Keratinocyte (primary cell): Measurements from ENCODE around the gene ZNF124. TPM values are rescaled to one million over a fixed set of nuclear protein-coding genes. Genes with fewer than 3 reads are reported as not detected.
"Not testable (repeated sequence)": the region's sequence is repeated elsewhere in the genome, so short reads cannot be mapped to it uniquely, and the experiment has no call there.

Experiments
- DNase-seq: peaks from one replicate; pipeline ENCODE4 v3.0.0-alpha.2; 2011; ENCODE audit warnings: low read depth, missing footprints, low spot score
- FAIRE-seq: peaks from 2 replicates; lab custom pipeline; 2011; peaks lifted over from hg19 to GRCh38; lab: Jason Lieb, UNC
- H2AFZ ChIP-seq: 2 replicates; pipeline ENCODE4 v1.6.0; 2012; ENCODE audit warnings: low read length, control low read depth, inconsistent platforms; ENCODE audit not compliant: control insufficient read depth
- H3K27ac ChIP-seq: 2 replicates; pipeline ENCODE4 v1.5.1; 2011; ENCODE audit warnings: low read length; ENCODE audit not compliant: control insufficient read depth, insufficient read depth
- H3K27me3 ChIP-seq: 3 replicates; pipeline ENCODE4 v1.6.0; 2011; ENCODE audit warnings: low read length; ENCODE audit not compliant: control insufficient read depth, insufficient read depth; ENCODE audit errors: extremely low read depth
- H3K36me3 ChIP-seq, 2 experiments: 2 replicates in 1 of 2; 3 replicates in 1 of 2; pipeline ENCODE4 v1.5.1; 2011; ENCODE audit warnings: low read length in 2 of 2, mild to moderate bottlenecking in 1 of 2; ENCODE audit not compliant: control insufficient read depth in 2 of 2, insufficient read depth in 2 of 2; ENCODE audit errors: extremely low read depth in 1 of 2
- H3K4me1 ChIP-seq: 3 replicates; pipeline ENCODE4 v1.5.1; 2011; ENCODE audit warnings: low read length; ENCODE audit not compliant: control insufficient read depth, insufficient read depth; ENCODE audit errors: extremely low read depth
- H3K4me2 ChIP-seq: 3 replicates; pipeline ENCODE4 v1.6.0; 2011; ENCODE audit warnings: low read depth, low read length; ENCODE audit not compliant: control insufficient read depth, insufficient read depth; ENCODE audit errors: extremely low read depth
- H3K4me3 ChIP-seq, 3 experiments: fragments of 200-600 bp in 1 of 3; sonication (generic) in 1 of 3; 2 replicates in 2 of 3; 3 replicates in 1 of 3; pipeline ENCODE4 v1.5.1; 2011 to 2016; ENCODE audit warnings: low read length in 3 of 3, mild to moderate bottlenecking in 3 of 3, control low read depth in 2 of 3, inconsistent platforms in 1 of 3, low read depth in 1 of 3, mixed read lengths in 1 of 3, mixed run types in 1 of 3, moderate library complexity in 1 of 3; ENCODE audit not compliant: control insufficient read depth in 2 of 3, insufficient read depth in 2 of 3; ENCODE audit errors: extremely low read depth in 1 of 3
- H3K79me2 ChIP-seq: 2 replicates; pipeline ENCODE4 v1.6.0; 2012; ENCODE audit warnings: low read length; ENCODE audit not compliant: control insufficient read depth, insufficient read depth
- H3K9ac ChIP-seq: 3 replicates; pipeline ENCODE4 v1.6.0; 2011; ENCODE audit warnings: low read length; ENCODE audit not compliant: control insufficient read depth, insufficient read depth; ENCODE audit errors: extremely low read depth
- H3K9me1 ChIP-seq: 3 replicates; pipeline ENCODE4 v1.6.0; 2011; ENCODE audit warnings: low read length; ENCODE audit not compliant: control insufficient read depth, insufficient read depth; ENCODE audit errors: extremely low read depth
- H3K9me3 ChIP-seq: 2 replicates; pipeline ENCODE4 v1.5.1; 2012; ENCODE audit warnings: low read depth, low read length; ENCODE audit not compliant: control insufficient read depth
- H4K20me1 ChIP-seq: 3 replicates; pipeline ENCODE4 v1.6.0; 2011; ENCODE audit warnings: low read length; ENCODE audit not compliant: control insufficient read depth, insufficient read depth; ENCODE audit errors: extremely low read depth
- EZH2 ChIP-seq: IDR thresholded peaks from one replicate; pipeline ENCODE4 v1.6.1; 2012; ENCODE audit warnings: inconsistent platforms, mild to moderate bottlenecking, low read length, moderate library complexity
- dilution Hi-C: fragments of 300-500 bp; cut with MboI; formaldehyde crosslinking; loops from one replicate; pipeline ENCODE4 v1.7.0; 2020; ENCODE audit warnings: low sequenced_read_pairs; ENCODE audit not compliant: extremely low pct_ligation_motif_present
- polyA plus RNA-seq, 5 experiments: library from polyadenylated mRNA; depleted of rRNA in 3 of 5; stranded (reverse) in 3 of 5; stranded (forward) in 1 of 5; unstranded in 1 of 5; fragments of >200 nt; gene quantifications; 1 replicate in 1 of 5; 2 replicates in 3 of 5; 3 replicates in 1 of 5; pipeline versions ENCODE4 v1.2.1 to v1.2.3, GENCODE V29; 2011 to 2012; ENCODE audit warnings: missing spikeins in 2 of 5, low read depth in 1 of 5, low replicate concordance in 1 of 5
- TF ChIP-seq, protein P1 (sequence below), 3 experiments: IDR thresholded peaks in 1 of 3; conservative IDR thresholded peaks in 1 of 3; optimal IDR thresholded peaks in 1 of 3; 2 replicates in 2 of 3; 3 replicates in 1 of 3; pipeline versions ENCODE3 to v1.5.1; 2011; ENCODE audit warnings: low read length in 3 of 3, mild to moderate bottlenecking in 3 of 3, moderate library complexity in 2 of 3, control low read depth in 1 of 3, inconsistent platforms in 1 of 3; ENCODE audit not compliant: insufficient read depth in 2 of 3; ENCODE audit errors: extremely low read depth in 1 of 3

The ZNF124 gene
- polyA plus RNA-seq, 1 donor (not counting 4 experiments of a cell fraction or from before 2014, with no cell fraction given) = 4.1 TPM

- TF ChIP-seq EZH2 = no peak
- TF ChIP-seq, protein P1, sequence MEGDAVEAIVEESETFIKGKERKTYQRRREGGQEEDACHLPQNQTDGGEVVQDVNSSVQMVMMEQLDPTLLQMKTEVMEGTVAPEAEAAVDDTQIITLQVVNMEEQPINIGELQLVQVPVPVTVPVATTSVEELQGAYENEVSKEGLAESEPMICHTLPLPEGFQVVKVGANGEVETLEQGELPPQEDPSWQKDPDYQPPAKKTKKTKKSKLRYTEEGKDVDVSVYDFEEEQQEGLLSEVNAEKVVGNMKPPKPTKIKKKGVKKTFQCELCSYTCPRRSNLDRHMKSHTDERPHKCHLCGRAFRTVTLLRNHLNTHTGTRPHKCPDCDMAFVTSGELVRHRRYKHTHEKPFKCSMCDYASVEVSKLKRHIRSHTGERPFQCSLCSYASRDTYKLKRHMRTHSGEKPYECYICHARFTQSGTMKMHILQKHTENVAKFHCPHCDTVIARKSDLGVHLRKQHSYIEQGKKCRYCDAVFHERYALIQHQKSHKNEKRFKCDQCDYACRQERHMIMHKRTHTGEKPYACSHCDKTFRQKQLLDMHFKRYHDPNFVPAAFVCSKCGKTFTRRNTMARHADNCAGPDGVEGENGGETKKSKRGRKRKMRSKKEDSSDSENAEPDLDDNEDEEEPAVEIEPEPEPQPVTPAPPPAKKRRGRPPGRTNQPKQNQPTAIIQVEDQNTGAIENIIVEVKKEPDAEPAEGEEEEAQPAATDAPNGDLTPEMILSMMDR (optimal IDR thresholded peaks at IDR 0.05 in 1 of 3, IDR thresholded peaks at IDR 0.05 in 1 of 3, conservative IDR thresholded peaks at IDR 0.05 in 1 of 3; ENCODE audit: extremely low read depth in 1 of 3, insufficient read depth in 2 of 3, low read length in 3 of 3) = peak in 1 of 3 experiments; percentile 22
- Histone ChIP-seq H4K20me1 (no peaks in the 10 kb centered on the region), H2AFZ (no peak overlapping the region), H3K4me1 (no peaks in the 10 kb centered on the region), H3K79me2 (no peaks in the 10 kb centered on the region), H3K9me1 (no peaks in the 10 kb centered on the region), H3K9ac (no peak overlapping the region), H3K27me3 (no peaks in the 10 kb centered on the region), H3K4me3 (no peak overlapping the region), H3K4me2 (no peak overlapping the region), H3K9me3 (peaks cover 7% of the 10 kb centered on the region), H3K27ac (no peak overlapping the region), H3K36me3 (peaks cover 0 to 1% of the 10 kb centered on the region in 2 experiments)
- FAIRE-seq (no peak), DNase-seq (no peak)
- dilution Hi-C loops = no loop called here
Measured at GRCh38 chr1:247146671-247147070, 25.1 kb downstream of the ZNF124 start.

DNA sequence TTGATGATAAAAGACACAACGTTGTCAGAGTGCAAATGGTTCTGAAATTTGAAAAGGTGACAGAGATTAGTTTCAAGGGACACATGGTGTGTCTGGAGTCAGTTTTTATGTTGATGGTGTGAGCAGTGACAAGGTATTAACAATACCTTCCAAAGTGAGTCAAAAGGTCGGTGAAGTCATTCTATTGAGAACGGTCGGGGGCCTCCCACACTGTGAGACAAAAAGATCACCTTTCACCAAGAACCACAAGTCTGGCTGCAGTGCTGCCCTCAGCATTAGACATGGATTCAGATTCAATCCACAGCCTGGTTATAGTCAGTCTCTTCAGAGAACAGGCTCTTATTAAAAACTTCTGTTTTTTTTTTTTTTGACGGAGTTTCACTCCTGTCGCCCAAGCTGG is 26.5 kb downstream of the ZNF124 start:
- no peak overlapping the region for H3K4me3 ChIP-seq
- no peak overlapping the region for H3K27ac ChIP-seq
- H3K36me3 ChIP-seq = peaks cover 0 to 2% of the 10 kb centered on the region in 2 experiments
- dilution Hi-C loops = no loop called here
- H3K9me3 ChIP-seq = peaks cover 6% of the 10 kb centered on the region
- H2AFZ ChIP-seq = no peak overlapping the region
- no peaks in the 10 kb centered on the region for H3K27me3 ChIP-seq
- DNase-seq (no peak), FAIRE-seq (no peak)
- TF ChIP-seq, protein P1 (optimal IDR thresholded peaks at IDR 0.05 in 1 of 3, IDR thresholded peaks at IDR 0.05 in 1 of 3, conservative IDR thresholded peaks at IDR 0.05 in 1 of 3; ENCODE audit: extremely low read depth in 1 of 3, insufficient read depth in 2 of 3, low read length in 3 of 3) = no peak
- no peaks in the 10 kb centered on the region for H3K4me1 ChIP-seq
- no peaks in the 10 kb centered on the region for H4K20me1 ChIP-seq
- H3K79me2 ChIP-seq = no peaks in the 10 kb centered on the region
- H3K4me2 ChIP-seq = no peak overlapping the region
- H3K9ac ChIP-seq = no peak overlapping the region
- H3K9me1 ChIP-seq = no peaks in the 10 kb centered on the region

GRCh38 chr1:247139557-247139956 is 32.3 kb downstream of the ZNF124 start:
- H3K9me3 ChIP-seq, H3K79me2 ChIP-seq, H3K4me3 ChIP-seq, H3K36me3 ChIP-seq, H3K9ac ChIP-seq, H3K4me1 ChIP-seq, H2AFZ ChIP-seq, H3K27me3 ChIP-seq, H3K27ac ChIP-seq, H4K20me1 ChIP-seq, H3K4me2 ChIP-seq, DNase-seq, FAIRE-seq, H3K9me1 ChIP-seq, dilution Hi-C loops: not testable (repeated sequence)
